HEK293 (cell line): Measurements from ENCODE around the gene VAV2.
A peak's percentile ranks its signal among the peaks of the same experiment; 100 is the strongest.

ENCODE experiments used
- CTCF ChIA-PET: fragments of 350-600 bp; formaldehyde crosslinking; extraction: SDS; loops from one replicate; lab custom pipeline; 2021; ENCODE audit warnings: antibody characterized with exemption; lab: Yijun Ruan, JAX
- POLR2A ChIA-PET: fragments of 300-600 bp; formaldehyde crosslinking; extraction: SDS; loops from one replicate; lab custom pipeline; 2020; ENCODE audit warnings: antibody characterized with exemption, inconsistent platforms; lab: Yijun Ruan, JAX
- H3K27ac ChIP-seq: fragments of 200-500 bp; sonication (Bioruptor generic); 2 replicates; pipeline ENCODE4 v1.5.1; 2014; ENCODE audit warnings: low read depth, low read length, control low read depth, inconsistent platforms; ENCODE audit errors: extremely low read depth
- H3K36me3 ChIP-seq, 2 experiments: fragments of 200-500 bp in 1 of 2; sonication (Bioruptor generic) in 1 of 2; 1 replicate in 1 of 2; 2 replicates in 1 of 2; pipeline ENCODE4 v1.5.1; 2014 to 2017; ENCODE audit warnings: inconsistent platforms in 2 of 2, low read length in 2 of 2; ENCODE audit not compliant: control insufficient read depth in 2 of 2, insufficient read depth in 1 of 2
- H3K4me1 ChIP-seq: fragments of 200-500 bp; sonication (Bioruptor generic); 2 replicates; pipeline ENCODE4 v1.5.1; 2014; ENCODE audit warnings: mild to moderate bottlenecking, low read length, inconsistent platforms; ENCODE audit not compliant: control insufficient read depth, insufficient read depth
- H3K4me3 ChIP-seq: 2 replicates; pipeline ENCODE4 v1.5.1; 2011; ENCODE audit warnings: low read depth, mild to moderate bottlenecking, control low read depth, low read length, moderate library complexity
- H3K9me3 ChIP-seq: fragments of 200-500 bp; sonication (Bioruptor generic); 2 replicates; pipeline ENCODE4 v1.5.1; 2014; ENCODE audit warnings: low read depth, low read length, inconsistent platforms; ENCODE audit not compliant: control insufficient read depth, insufficient read depth
- GLIS1 ChIP-seq: fragments of 450-650 bp; formaldehyde crosslinking; IDR thresholded peaks from 2 replicates; pipeline ENCODE4 v1.5.1; 2016; ENCODE audit warnings: missing biosample characterization, missing genetic modification characterization
- SP2 ChIP-seq: fragments of 450-650 bp; formaldehyde crosslinking; IDR thresholded peaks from 2 replicates; pipeline ENCODE4 v1.5.1; 2016; ENCODE audit warnings: missing biosample characterization, missing genetic modification characterization
- ZBTB11 ChIP-seq: fragments of 450-650 bp; formaldehyde crosslinking; conservative IDR thresholded peaks from 2 replicates; pipeline ENCODE4 v1.5.1; 2016; ENCODE audit warnings: low read depth, missing biosample characterization, missing genetic modification characterization
- ZBTB17 ChIP-seq: fragments of 450-650 bp; formaldehyde crosslinking; IDR thresholded peaks from 2 replicates; pipeline ENCODE4 v1.5.1; 2016; ENCODE audit warnings: missing biosample characterization, missing genetic modification characterization
- ZBTB21 ChIP-seq: fragments of 450-650 bp; formaldehyde crosslinking; IDR thresholded peaks from 2 replicates; pipeline ENCODE4 v1.5.1; 2017; ENCODE audit warnings: missing biosample characterization, missing genetic modification characterization
- ZNF341 ChIP-seq: fragments of 450-650 bp; formaldehyde crosslinking; IDR thresholded peaks from 2 replicates; pipeline ENCODE4; 2016; ENCODE audit warnings: low read depth, missing biosample characterization, missing genetic modification characterization
- ZNF473 ChIP-seq: fragments of 450-650 bp; formaldehyde crosslinking; IDR thresholded peaks from 2 replicates; pipeline ENCODE4 v1.5.1; 2017; ENCODE audit warnings: missing biosample characterization, missing genetic modification characterization
- ZNF585B ChIP-seq: fragments of 450-650 bp; formaldehyde crosslinking; IDR thresholded peaks from 2 replicates; pipeline ENCODE4 v1.5.1; 2016; ENCODE audit warnings: missing biosample characterization, missing genetic modification characterization
- ZNF639 ChIP-seq: fragments of 450-650 bp; formaldehyde crosslinking; IDR thresholded peaks from 2 replicates; pipeline ENCODE4 v1.5.1; 2016; ENCODE audit warnings: missing biosample characterization, missing genetic modification characterization
- ZSCAN16 ChIP-seq: fragments of 450-650 bp; formaldehyde crosslinking; IDR thresholded peaks from 2 replicates; pipeline ENCODE4 v1.5.1; 2016; ENCODE audit warnings: missing biosample characterization, missing genetic modification characterization
- TF ChIP-seq, protein P1 (sequence below): fragments of 450-650 bp; formaldehyde crosslinking; IDR thresholded peaks from 2 replicates; pipeline ENCODE4 v1.5.1; 2017; ENCODE audit warnings: missing biosample characterization, mild to moderate bottlenecking, missing genetic modification characterization, moderate library complexity
- TF ChIP-seq, protein P2 (sequence below): fragments of 450-650 bp; formaldehyde crosslinking; IDR thresholded peaks from 2 replicates; pipeline ENCODE4 v1.5.1; 2016; ENCODE audit warnings: missing biosample characterization, missing genetic modification characterization

The VAV2 gene

DNA sequence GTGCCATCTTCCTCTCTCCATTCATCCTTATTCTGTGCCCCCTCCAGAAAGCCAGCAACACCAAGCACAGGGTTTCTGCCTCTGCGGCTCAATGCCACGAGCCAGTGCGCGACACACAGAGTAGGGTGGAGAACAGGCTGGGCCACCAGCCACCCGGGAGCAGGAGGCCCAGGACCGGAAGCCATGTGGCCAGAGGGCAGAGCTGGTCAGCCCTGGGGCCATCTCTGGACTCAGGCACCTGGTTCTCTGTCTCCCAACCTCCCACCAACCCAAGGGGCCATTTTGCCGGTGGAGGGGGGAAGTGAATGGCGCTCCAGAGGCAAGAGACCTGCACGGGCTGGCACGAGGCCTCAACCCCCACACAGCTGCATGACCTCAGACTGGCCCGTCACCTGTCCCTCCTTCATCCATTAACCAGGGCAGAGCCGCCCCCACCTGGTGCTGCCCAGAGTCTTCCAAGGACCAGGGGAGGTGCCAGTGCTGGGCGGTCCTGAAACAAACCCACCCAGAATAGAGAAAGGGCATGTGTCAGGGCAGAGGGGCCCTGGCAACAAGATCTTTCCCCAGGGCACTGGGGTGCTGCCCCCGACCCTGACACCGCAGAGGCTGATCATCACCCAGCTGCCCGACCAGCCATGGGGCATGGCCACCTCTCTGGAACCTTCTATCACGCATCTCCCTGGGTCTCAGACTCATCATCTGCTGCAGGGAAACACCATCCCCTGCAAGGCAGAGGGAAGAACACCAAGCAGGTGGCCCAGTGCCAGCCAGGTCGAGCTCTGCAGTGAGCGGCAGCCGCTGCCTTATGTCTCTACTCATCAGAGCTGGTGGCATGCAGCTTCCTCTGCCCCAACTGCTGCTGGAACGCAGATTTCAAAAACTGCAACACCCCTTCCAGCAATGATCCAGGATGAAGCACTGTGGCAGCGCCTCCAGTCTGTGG is 11.9 kb downstream of the VAV2 start:
- ChIA-PET CTCF (interaction anchor here (0.7 to 1.0 kb wide), 3 partner anchors 14 to 238 kb away, joined by 3 read pairs; no protein-coding TSS in a partner anchor), POLR2A (no interaction called here)
- no peaks in the 10 kb centered on the region for H3K36me3 ChIP-seq
- H3K9me3 ChIP-seq, result no peaks in the 10 kb centered on the region
- TF ChIP-seq GLIS1 (tag by site-specific recombination) (peak; percentile 32; the same call in 1 of the 2 replicates), ZNF639 (tag by site-specific recombination) (no peak), ZBTB17 (tag by site-specific recombination) (peak; percentile 73)
- no peak overlapping the region for H3K27ac ChIP-seq
- no peak overlapping the region for H3K4me3 ChIP-seq
- H3K4me1 ChIP-seq, result no peaks in the 10 kb centered on the region

DNA sequence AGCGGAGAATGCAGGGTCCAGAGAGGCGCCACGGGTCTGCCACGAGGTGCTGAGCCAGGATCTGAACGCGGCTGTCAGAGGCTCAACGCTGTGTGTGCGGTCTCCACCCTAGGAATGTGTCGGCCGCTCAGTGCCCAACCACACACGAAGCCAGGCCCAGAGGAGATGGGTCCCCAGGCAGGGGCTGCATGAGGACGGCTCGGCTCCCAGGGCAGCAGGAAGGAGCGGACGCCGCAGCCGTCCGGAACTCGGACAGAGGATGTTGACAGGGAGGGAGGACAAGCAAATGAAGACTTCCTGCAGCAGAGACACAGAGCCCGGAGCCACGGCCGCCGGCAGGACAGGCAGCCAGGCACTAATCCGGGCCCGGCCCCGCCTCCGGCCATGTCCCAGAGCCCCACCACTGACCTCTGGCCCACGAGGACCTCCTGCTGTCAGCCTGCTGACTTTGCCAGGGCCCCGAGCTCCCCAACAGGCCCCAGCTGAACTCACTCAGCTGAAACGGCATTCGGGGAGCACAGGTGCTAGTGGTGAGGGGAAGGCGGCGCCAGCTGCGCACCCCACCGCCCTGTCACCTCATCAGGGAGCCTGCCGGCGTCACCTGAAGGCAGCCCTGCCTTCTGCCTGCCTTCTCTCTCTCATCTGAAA is 12.7 kb downstream of the VAV2 start:
- TF ChIP-seq, protein P1, sequence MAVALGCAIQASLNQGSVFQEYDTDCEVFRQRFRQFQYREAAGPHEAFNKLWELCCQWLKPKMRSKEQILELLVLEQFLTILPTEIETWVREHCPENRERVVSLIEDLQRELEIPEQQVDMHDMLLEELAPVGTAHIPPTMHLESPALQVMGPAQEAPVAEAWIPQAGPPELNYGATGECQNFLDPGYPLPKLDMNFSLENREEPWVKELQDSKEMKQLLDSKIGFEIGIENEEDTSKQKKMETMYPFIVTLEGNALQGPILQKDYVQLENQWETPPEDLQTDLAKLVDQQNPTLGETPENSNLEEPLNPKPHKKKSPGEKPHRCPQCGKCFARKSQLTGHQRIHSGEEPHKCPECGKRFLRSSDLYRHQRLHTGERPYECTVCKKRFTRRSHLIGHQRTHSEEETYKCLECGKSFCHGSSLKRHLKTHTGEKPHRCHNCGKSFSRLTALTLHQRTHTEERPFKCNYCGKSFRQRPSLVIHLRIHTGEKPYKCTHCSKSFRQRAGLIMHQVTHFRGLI (tag by site-specific recombination), result peak; percentile 74; the same call in 1 of the 2 replicates
- TF ChIP-seq ZNF585B (tag by site-specific recombination) (no peak), ZBTB11 (no peak)
- POLR2A ChIA-PET, result no interaction called here
- Histone ChIP-seq H3K4me3 (no peak overlapping the region), H3K36me3 (no peaks in the 10 kb centered on the region), H3K9me3 (no peaks in the 10 kb centered on the region), H3K4me1 (no peaks in the 10 kb centered on the region), H3K27ac (no peak overlapping the region)
- CTCF ChIA-PET, result interaction anchor here (1.4 kb wide), 1 partner anchor 16 kb away, joined by 9 read pairs; no protein-coding TSS in a partner anchor

GRCh38 chr9:133978899-133979272 is 13.2 kb downstream of the VAV2 start:
- H3K9me3 ChIP-seq, result no peaks in the 10 kb centered on the region
- no peaks in the 10 kb centered on the region for H3K36me3 ChIP-seq
- no peaks in the 10 kb centered on the region for H3K4me1 ChIP-seq
- TF ChIP-seq ZBTB21 (no peak), ZNF639 (tag by site-specific recombination) (no peak), ZNF473 (no peak), ZSCAN16 (tag by site-specific recombination) (no peak), ZNF341 (tag by site-specific recombination) (peak; percentile 61), SP2 (tag by site-specific recombination) (no peak)
- TF ChIP-seq, protein P2, sequence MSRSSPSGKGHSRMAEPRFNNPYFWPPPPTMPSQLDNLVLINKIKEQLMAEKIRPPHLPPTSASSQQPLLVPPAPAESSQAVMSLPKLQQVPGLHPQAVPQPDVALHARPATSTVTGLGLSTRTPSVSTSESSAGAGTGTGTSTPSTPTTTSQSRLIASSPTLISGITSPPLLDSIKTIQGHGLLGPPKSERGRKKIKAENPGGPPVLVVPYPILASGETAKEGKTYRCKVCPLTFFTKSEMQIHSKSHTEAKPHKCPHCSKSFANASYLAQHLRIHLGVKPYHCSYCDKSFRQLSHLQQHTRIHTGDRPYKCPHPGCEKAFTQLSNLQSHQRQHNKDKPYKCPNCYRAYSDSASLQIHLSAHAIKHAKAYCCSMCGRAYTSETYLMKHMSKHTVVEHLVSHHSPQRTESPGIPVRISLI, result no peak
- H3K4me3 ChIP-seq, result no peak overlapping the region
- CTCF ChIA-PET, result interaction anchor here (0.6 to 1.4 kb wide), 2 partner anchors 16 to 139 kb away, joined by 4 to 9 read pairs; no protein-coding TSS in a partner anchor
- POLR2A ChIA-PET, result no interaction called here
- no peak overlapping the region for H3K27ac ChIP-seq
